ENCODE results near the gene CLTCL1.
A peak's percentile ranks its signal among the peaks of the same experiment; 100 is the strongest.

CLTCL1 gene

DNA sequence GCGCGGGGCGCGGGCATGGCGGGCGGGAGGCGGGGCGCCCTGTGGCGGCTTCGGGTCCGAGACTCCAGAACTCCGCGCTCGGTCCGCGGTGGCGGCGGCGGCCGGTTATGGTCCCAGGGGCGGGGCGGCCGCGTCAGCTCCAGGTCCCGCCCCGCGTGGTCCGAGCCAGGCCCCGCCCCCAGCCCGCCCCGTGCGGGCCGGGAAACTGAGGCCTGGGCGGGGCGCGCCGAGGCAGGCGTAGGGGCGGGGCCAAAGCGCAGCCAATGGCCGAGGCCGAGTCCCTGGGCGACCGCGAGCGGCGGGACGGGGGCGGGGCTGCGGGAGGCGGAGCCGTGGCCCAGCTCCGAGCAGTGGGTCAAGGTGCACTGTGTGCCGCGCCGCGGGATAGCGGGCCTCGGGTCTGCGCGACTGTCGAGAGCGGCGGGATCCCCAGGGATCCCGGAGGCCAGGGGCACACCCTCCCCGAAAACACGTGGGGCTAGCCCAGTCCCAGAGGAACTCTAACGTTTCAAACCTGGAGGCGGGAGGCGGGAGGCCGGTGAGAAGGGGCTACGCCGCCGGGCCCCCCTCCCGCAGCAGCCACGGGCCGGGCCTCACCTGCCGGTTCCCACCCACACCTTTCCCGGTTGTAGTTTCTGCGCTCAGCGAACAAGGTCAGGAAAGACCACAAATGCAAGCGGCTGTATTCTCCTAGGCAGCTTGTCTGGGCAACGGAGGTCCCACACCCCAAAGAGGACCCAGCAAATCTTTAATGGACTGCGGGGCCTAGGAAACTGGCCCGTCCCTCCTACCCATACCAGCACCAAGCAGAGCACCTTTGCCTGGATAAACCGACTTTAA is 112.6 kb downstream of the CLTCL1 start, which contains the start of gene SLC25A1:
SLC25A1 (minus strand) TSS at position 80 of the 840 bp plus-strand sequence; CDS start at position 17, 63 bp downstream.
- Histone ChIP-seq H3K27ac (ENCODE audit: insufficient read depth, low read length, poor library complexity, severe bottlenecking) (peak within 1 kb of the TSS; percentile 54), H3K4me3 (ENCODE audit: insufficient read depth, low read depth, low read length, poor library complexity, severe bottlenecking) (peak within 1 kb of the TSS; percentile 66), H3K27me3 (replicated peaks; ENCODE audit: control insufficient read depth, insufficient read depth, low read length, poor library complexity, severe bottlenecking) (no peaks in the 10 kb centered on the region), H3K4me1 (ENCODE audit: control insufficient read depth, insufficient read depth, low read length, poor library complexity, severe bottlenecking) (peaks cover 16% of the 10 kb centered on the region), H3K36me3 (ENCODE audit: control insufficient read depth, insufficient read depth, low read length) (no peaks in the 10 kb centered on the region), H3K9me3 (ENCODE audit: control insufficient read depth, low read length) (no peaks in the 10 kb centered on the region)
- DNase-seq: peak; percentile 60 to 75 (median 62)

DNA sequence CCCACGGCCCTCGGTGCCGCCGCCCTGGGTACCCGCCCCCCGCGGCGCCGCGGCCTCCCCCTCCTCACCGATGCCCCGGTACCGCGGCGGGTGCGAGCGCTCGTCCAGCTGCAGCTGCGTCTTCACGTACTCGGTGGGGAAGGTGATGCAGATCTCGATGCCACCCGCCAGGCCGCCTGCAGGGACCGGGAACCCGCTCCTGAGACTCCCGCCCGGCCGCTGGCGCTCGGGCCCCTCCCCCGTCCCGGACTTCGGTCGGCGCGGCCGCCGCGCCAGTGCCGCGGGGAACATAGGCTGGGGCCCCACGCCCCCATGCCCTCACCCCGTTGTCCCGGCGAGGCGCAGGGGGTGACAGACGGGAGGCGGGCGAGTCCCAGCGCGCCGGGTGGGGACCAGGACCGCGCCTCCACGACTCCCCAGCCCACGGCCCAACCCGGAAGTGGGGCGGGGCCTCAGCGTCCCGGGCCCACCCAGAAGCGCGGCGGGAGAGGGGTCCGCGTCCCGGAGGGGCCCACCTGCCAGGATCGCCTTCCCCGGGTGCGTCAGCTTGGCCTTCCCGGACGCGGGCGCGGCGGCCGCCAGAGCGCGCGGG is 113.4 kb downstream of the CLTCL1 start:
- Histone ChIP-seq H3K27ac (ENCODE audit: insufficient read depth, low read length, poor library complexity, severe bottlenecking) (peak overlapping the region; percentile 39), H3K27me3 (replicated peaks; ENCODE audit: control insufficient read depth, insufficient read depth, low read length, poor library complexity, severe bottlenecking) (no peaks in the 10 kb centered on the region), H3K4me3 (ENCODE audit: insufficient read depth, low read depth, low read length, poor library complexity, severe bottlenecking) (peak overlapping the region; percentile 66), H3K4me1 (ENCODE audit: control insufficient read depth, insufficient read depth, low read length, poor library complexity, severe bottlenecking) (peaks cover 16% of the 10 kb centered on the region), H3K36me3 (ENCODE audit: control insufficient read depth, insufficient read depth, low read length) (no peaks in the 10 kb centered on the region), H3K9me3 (ENCODE audit: control insufficient read depth, low read length) (no peaks in the 10 kb centered on the region)
- DNase-seq: peak; percentile 48 to 53 (median 49)

DNA sequence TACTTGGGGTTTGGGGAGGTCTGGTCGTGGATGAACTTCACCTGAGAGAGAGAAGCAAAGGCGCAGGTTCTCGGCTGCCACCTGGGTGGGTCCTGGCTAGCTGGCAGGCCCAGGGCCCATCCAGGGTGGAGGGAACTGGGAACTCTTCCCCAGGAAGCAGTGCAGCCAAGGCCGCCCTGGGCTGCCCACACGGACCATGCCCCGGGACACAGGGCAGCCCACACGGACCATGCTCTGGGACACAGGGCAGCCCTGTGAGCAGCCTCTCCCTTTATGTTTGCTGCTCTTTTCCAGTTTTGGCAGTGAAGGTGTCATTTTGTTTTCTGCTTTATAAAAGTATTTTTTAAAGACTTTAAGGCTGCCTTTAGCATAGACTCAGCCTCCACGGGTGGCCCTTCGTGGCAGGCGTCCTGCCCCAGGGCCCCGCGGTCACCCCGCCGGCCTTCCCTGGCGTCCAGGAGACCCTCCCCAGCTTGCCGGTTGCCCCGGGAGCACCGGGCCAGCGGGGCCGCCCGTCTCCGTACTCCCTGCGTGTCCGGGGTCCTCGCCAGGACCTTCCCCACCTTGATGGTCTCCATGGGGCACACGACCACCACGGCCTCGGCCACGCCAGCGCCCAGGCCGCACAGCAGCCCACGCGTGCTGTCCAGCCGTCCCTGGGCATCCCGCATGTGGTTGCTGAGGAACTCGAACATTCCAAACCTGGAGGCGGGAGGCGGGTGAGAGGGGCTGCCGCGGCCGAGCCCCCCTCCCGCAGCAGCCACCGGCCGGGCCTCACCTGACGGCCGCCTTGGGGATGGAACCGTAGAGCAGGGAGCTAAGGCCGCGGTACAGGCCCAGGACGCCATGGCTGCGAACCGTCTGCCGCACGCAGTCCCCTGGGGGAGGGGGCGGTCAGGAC is 114.1 kb downstream of the CLTCL1 start:
- no peaks in the 10 kb centered on the region for H3K9me3 ChIP-seq (ENCODE audit: control insufficient read depth, low read length)
- H3K4me3 ChIP-seq (ENCODE audit: insufficient read depth, low read depth, low read length, poor library complexity, severe bottlenecking): peak overlapping the region; percentile 66
- H3K36me3 ChIP-seq (ENCODE audit: control insufficient read depth, insufficient read depth, low read length): no peaks in the 10 kb centered on the region
- DNase-seq: no peak
- H3K4me1 ChIP-seq (ENCODE audit: control insufficient read depth, insufficient read depth, low read length, poor library complexity, severe bottlenecking): peaks cover 21% of the 10 kb centered on the region
- no peaks in the 10 kb centered on the region for H3K27me3 ChIP-seq (replicated peaks; ENCODE audit: control insufficient read depth, insufficient read depth, low read length, poor library complexity, severe bottlenecking)
- peak overlapping the region; percentile 39 for H3K27ac ChIP-seq (ENCODE audit: insufficient read depth, low read length, poor library complexity, severe bottlenecking)

DNA sequence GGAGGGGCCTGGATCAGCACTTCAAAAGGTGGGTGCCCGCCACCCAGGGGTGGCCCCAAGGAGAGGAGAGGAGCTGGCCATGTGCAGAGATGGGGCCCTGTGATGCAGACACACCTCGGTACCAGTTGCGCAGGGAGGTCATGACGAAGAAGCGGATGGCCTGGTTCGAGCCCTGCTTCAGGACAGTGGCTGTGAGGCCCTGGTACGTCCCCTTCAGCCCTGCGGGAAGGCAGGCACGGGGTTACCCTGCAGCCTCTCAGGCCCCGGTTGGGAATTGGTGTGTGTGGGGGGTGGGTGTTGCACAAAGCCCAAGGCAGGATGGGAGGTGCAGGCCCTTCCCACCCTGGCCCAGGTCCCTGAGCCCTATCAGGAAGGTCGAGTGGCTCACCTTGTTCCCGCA is 114.8 kb downstream of the CLTCL1 start:
- H3K9me3 ChIP-seq (ENCODE audit: control insufficient read depth, low read length): no peaks in the 10 kb centered on the region
- H3K4me3 ChIP-seq (ENCODE audit: insufficient read depth, low read depth, low read length, poor library complexity, severe bottlenecking): no peak overlapping the region
- H3K4me1 ChIP-seq (ENCODE audit: control insufficient read depth, insufficient read depth, low read length, poor library complexity, severe bottlenecking): peaks cover 23% of the 10 kb centered on the region
- H3K36me3 ChIP-seq (ENCODE audit: control insufficient read depth, insufficient read depth, low read length): no peaks in the 10 kb centered on the region
- H3K27ac ChIP-seq (ENCODE audit: insufficient read depth, low read length, poor library complexity, severe bottlenecking): no peak overlapping the region
- no peaks in the 10 kb centered on the region for H3K27me3 ChIP-seq (replicated peaks; ENCODE audit: control insufficient read depth, insufficient read depth, low read length, poor library complexity, severe bottlenecking)
- no peak for DNase-seq

DNA sequence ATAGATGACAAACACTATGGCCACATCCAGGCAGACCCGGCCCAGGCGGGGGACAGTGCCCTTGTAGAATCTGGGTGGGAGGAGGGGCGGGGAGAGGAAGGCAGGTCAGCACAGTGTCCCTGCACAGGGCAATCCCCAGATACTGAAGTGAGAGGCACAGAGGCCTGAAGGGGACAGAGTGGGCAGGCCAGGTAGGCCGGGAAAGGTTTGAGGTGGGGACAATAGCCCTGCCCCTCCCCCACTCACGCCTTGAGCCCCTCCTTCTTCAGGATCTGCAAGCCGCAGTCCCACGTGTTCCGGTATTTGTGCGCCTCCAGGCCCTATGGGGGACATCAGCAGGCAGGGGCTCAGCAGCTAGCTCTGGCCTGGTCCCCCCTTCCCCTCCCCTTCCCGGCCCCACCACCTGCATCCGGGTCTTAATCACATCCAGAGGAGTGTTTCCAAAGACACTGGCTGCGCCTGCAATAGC is 115.3 kb downstream of the CLTCL1 start:
- H3K4me1 ChIP-seq (ENCODE audit: control insufficient read depth, insufficient read depth, low read length, poor library complexity, severe bottlenecking): peaks cover 24% of the 10 kb centered on the region
- DNase-seq: no peak
- H3K27ac ChIP-seq (ENCODE audit: insufficient read depth, low read length, poor library complexity, severe bottlenecking): no peak overlapping the region
- no peak overlapping the region for H3K4me3 ChIP-seq (ENCODE audit: insufficient read depth, low read depth, low read length, poor library complexity, severe bottlenecking)
- no peaks in the 10 kb centered on the region for H3K9me3 ChIP-seq (ENCODE audit: control insufficient read depth, low read length)
- no peaks in the 10 kb centered on the region for H3K36me3 ChIP-seq (ENCODE audit: control insufficient read depth, insufficient read depth, low read length)
- H3K27me3 ChIP-seq (replicated peaks; ENCODE audit: control insufficient read depth, insufficient read depth, low read length, poor library complexity, severe bottlenecking): no peaks in the 10 kb centered on the region

DNA sequence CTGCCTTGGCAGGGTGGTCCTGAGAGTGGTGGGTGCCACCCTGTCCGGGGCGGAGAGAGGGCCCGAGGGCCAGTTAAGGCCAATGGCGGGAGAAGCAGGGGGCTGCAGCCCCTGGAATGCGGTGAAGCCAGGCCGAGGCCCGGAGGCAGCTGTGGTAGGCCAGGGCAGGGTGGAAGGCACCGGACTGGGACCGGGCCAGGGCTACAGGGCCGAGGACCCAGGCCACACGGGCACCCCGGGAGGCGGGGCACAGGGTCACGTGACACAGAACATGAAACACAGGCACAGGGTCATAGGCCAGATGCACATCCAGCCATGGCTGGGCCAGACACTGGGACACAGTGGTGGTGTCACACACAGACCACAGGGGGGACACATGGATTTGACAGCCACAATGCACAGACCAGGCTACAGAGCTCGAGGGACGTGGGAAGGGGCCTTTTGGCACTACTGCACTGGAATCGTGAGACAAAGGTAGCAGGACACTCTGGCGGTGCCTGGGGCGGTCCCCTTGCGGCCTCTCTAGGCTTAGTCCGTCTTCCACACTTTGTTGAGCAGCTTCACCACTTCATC is 115.8 kb downstream of the CLTCL1 start:
- Histone ChIP-seq H3K9me3 (ENCODE audit: control insufficient read depth, low read length) (no peaks in the 10 kb centered on the region), H3K27me3 (replicated peaks; ENCODE audit: control insufficient read depth, insufficient read depth, low read length, poor library complexity, severe bottlenecking) (no peaks in the 10 kb centered on the region), H3K36me3 (ENCODE audit: control insufficient read depth, insufficient read depth, low read length) (no peaks in the 10 kb centered on the region), H3K4me1 (ENCODE audit: control insufficient read depth, insufficient read depth, low read length, poor library complexity, severe bottlenecking) (peaks cover 29% of the 10 kb centered on the region), H3K4me3 (ENCODE audit: insufficient read depth, low read depth, low read length, poor library complexity, severe bottlenecking) (no peak overlapping the region), H3K27ac (ENCODE audit: insufficient read depth, low read length, poor library complexity, severe bottlenecking) (no peak overlapping the region)
- DNase-seq: no peak

DNA sequence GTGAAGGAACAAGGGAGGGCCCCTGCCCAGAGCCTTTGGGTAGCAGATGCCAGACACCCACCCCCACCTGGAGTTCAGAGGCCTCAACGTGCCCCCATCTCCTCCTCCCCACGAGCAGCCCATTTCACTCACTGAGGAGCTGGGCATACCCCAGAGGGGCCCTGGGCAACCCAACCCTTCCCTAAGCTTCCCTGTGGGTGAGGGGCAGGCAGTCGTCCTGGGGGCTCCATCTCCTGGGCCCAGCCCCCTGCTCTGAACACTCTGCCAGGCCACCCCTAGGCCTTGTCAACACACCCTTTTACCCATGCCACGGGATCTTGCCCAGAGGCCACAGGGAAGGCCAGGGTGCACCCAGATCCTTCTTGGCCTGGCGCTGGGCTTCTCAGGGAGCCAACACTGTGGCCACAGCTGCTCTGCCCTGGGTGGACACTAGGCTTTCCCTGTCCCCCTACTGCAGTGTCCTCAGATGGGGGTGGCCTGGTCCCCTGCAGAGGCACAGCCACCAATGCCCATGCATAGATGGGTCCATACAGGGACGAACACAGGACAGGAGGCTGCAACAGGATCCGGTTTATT is 116.4 kb downstream of the CLTCL1 start:
- Histone ChIP-seq H3K27ac (ENCODE audit: insufficient read depth, low read length, poor library complexity, severe bottlenecking) (no peak overlapping the region), H3K4me1 (ENCODE audit: control insufficient read depth, insufficient read depth, low read length, poor library complexity, severe bottlenecking) (peaks cover 32% of the 10 kb centered on the region)

DNA sequence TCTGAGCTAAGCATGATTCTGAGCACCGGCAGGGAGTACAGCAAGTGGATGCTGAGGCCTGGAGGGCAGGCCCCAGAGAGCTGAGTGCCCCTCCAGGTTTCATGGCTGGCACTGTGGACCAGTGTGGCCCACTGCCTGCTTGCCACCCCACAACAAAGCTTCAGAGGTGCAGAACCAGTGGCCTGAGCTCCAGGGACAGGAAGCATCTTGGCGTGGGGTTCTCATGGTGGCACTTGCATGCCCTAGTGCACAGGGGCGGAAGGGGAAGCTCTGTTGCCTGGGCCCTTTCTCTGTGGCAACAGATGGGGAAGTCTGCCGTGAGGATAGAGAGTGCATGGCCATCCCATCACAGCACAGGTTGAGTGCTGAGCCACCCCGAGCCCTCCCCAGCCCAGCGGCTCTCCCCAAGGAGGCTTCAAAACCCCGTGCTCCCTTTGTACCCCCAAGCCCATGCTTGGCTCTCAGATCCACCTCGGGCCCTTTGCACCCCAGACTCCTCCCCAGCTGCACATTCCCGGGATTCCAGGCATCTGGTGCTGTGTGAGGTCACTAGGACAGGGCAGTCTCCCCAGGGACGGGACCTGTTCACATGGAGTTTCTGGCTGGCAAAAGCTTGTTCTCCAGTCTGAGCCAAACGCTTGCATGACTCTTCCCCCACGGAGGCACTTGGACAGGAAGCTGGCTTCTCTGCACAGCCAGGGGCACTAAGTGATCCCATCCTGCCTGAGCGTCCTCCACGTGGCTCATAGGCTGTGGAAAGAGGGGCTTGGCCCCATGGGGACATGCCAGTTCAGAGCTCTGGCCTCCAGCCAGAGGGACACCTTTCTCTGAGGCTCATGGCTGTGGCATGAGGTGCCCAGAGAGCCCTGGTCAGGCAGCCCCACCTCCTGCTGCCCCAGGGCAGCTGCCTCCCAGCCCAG is 117.2 kb downstream of the CLTCL1 start:
- DNase-seq: no peak
- Histone ChIP-seq H3K36me3 (ENCODE audit: control insufficient read depth, insufficient read depth, low read length) (no peaks in the 10 kb centered on the region), H3K27me3 (replicated peaks; ENCODE audit: control insufficient read depth, insufficient read depth, low read length, poor library complexity, severe bottlenecking) (peaks cover 7% of the 10 kb centered on the region), H3K4me3 (ENCODE audit: insufficient read depth, low read depth, low read length, poor library complexity, severe bottlenecking) (no peak overlapping the region), H3K27ac (ENCODE audit: insufficient read depth, low read length, poor library complexity, severe bottlenecking) (no peak overlapping the region), H3K4me1 (ENCODE audit: control insufficient read depth, insufficient read depth, low read length, poor library complexity, severe bottlenecking) (peaks cover 35% of the 10 kb centered on the region), H3K9me3 (ENCODE audit: control insufficient read depth, low read length) (no peaks in the 10 kb centered on the region)

More for the DNA sequence above, 116.4 kb downstream of the CLTCL1 start:
- DNase-seq: no peak
- H3K36me3 ChIP-seq (ENCODE audit: control insufficient read depth, insufficient read depth, low read length): no peaks in the 10 kb centered on the region
- H3K27me3 ChIP-seq (replicated peaks; ENCODE audit: control insufficient read depth, insufficient read depth, low read length, poor library complexity, severe bottlenecking): no peaks in the 10 kb centered on the region
- H3K4me3 ChIP-seq (ENCODE audit: insufficient read depth, low read depth, low read length, poor library complexity, severe bottlenecking): no peak overlapping the region
- H3K9me3 ChIP-seq (ENCODE audit: control insufficient read depth, low read length): no peaks in the 10 kb centered on the region
